Spleen (tissue), 7 donors: ENCODE results near the gene RGS9BP.

Source experiments
- POLR2A ChIP-seq, 3 donors: fragments of 450-650 bp; IDR thresholded peaks; one replicate each; pipeline ENCODE4 v1.5.1; 2017; ENCODE audit warnings: antibody characterized with exemption in 3 of 3, mild to moderate bottlenecking in 1 of 3
- POLR2AphosphoS5 ChIP-seq, 3 donors: sonication (generic); formaldehyde crosslinking; IDR thresholded peaks; one replicate each; pipeline ENCODE4 v1.5.1; 2017; ENCODE audit warnings: antibody characterized with exemption in 3 of 3
- TF ChIP-seq, protein P1 (sequence below), 11 experiments: fragments of 200-600 bp in 7 of 11; fragments of 450-650 bp in 4 of 11; sonication (generic) in 4 of 11; IDR thresholded peaks in 8 of 11; conservative IDR thresholded peaks in 3 of 11; 1 replicate in 7 of 11; 2 replicates in 4 of 11; pipeline versions ENCODE4 v1.4.0 to v1.8.0; 2016 to 2021; ENCODE audit warnings: antibody characterized with exemption in 11 of 11, inconsistent platforms in 4 of 11, mild to moderate bottlenecking in 1 of 11
- donor health status: DM: no; HTN: no; CAD: no; lungs with moderate emphysema.
- donor health status: DM: no; HTN: no; CAD: no.
- donor health status: DM: no; HTN: no; CAD: no.

DNA sequence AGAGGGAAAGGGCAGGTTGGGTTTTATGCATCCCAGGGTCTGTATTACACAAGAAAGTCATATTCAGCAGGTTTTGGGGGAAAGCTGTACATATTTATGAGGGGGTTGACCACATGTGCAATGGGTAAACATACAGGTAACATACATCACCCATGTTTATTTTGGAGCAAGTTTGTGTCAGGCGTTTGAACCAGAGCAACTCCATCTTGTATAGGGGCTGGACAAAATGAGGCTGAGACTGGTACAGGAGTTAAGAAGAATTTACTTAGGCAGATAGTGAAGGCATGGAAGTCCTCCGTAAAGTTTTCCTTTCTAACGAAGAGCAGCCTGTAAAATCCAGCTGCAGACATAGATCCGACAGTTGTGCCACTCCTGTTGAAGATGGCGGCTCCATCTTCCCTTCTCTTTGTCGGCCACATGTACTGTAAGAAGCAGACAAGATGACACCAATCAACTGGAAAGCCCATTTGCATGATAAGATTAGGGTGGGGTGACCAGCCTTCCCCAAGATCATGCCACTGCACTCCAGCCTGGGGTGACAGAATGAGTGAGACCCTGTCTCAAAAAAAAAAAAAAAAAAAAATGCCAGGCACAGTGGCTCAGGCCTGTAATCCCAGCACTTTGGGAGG, 11.3 kb downstream of the RGS9BP start:
- TF ChIP-seq, protein P1, sequence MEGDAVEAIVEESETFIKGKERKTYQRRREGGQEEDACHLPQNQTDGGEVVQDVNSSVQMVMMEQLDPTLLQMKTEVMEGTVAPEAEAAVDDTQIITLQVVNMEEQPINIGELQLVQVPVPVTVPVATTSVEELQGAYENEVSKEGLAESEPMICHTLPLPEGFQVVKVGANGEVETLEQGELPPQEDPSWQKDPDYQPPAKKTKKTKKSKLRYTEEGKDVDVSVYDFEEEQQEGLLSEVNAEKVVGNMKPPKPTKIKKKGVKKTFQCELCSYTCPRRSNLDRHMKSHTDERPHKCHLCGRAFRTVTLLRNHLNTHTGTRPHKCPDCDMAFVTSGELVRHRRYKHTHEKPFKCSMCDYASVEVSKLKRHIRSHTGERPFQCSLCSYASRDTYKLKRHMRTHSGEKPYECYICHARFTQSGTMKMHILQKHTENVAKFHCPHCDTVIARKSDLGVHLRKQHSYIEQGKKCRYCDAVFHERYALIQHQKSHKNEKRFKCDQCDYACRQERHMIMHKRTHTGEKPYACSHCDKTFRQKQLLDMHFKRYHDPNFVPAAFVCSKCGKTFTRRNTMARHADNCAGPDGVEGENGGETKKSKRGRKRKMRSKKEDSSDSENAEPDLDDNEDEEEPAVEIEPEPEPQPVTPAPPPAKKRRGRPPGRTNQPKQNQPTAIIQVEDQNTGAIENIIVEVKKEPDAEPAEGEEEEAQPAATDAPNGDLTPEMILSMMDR (IDR thresholded peaks at IDR 0.05 in 8 of 11, conservative IDR thresholded peaks at IDR 0.05 in 3 of 11), result no peak
- TF ChIP-seq POLR2AphosphoS5 (IDR thresholded peaks at IDR 0.05), result no peak
- TF ChIP-seq POLR2A (IDR thresholded peaks at IDR 0.05), result no peak
